A549 (cell line): ENCODE measurements around the gene SAMD4B. TPM values are rescaled to one million over a fixed set of nuclear protein-coding genes. Genes with fewer than 3 reads are reported as not detected.
A peak's percentile ranks its signal among the peaks of the same experiment; 100 is the strongest.

Experiments
- BHLHE40 ChIP-seq: IDR thresholded peaks from 2 replicates; pipeline ENCODE4 v1.6.1; 2012; ENCODE audit warnings: low read depth, low read length, inconsistent platforms
- CBX8 ChIP-seq: fragments of 200-600 bp; sonication (generic); IDR thresholded peaks from 2 replicates; pipeline ENCODE4 v1.6.1; 2016
- CHD4 ChIP-seq: fragments of 200-600 bp; sonication (generic); IDR thresholded peaks from 2 replicates; pipeline ENCODE4 v1.6.1; 2016; ENCODE audit warnings: antibody characterized with exemption, mild to moderate bottlenecking, borderline replicate concordance
- EP300 ChIP-seq, 2 experiments: fragments of >200 bp; sonication (Bioruptor Twin); formaldehyde crosslinking; IDR thresholded peaks; 2 replicates in 1 of 2; 3 replicates in 1 of 2; pipeline ENCODE4 v1.6.1; 2016 to 2017
- ESRRA ChIP-seq: fragments of 150-350 bp; IDR thresholded peaks from 2 replicates; pipeline ENCODE4 v1.6.1; 2014; ENCODE audit warnings: mild to moderate bottlenecking, low read length, borderline replicate concordance
- FOSL2 ChIP-seq, 2 experiments: fragments of 450-650 bp in 1 of 2; fragments of >200 bp in 1 of 2; sonication (Bioruptor Twin) in 1 of 2; formaldehyde crosslinking; IDR thresholded peaks; 2 replicates each; pipeline versions ENCODE4 v1.5.0 to v1.6.1; 2016 to 2020; ENCODE audit warnings: mild to moderate bottlenecking in 1 of 2, moderate library complexity in 1 of 2
- GATA3 ChIP-seq: IDR thresholded peaks from 2 replicates; pipeline ENCODE4 v1.6.1; 2012; ENCODE audit warnings: borderline replicate concordance
- HOXA7 ChIP-seq: fragments of 250-450 bp; sonication (Bioruptor Pico); IDR thresholded peaks from 2 replicates; pipeline ENCODE4 v1.5.0; 2020; ENCODE audit warnings: mild to moderate bottlenecking, moderate library complexity
- HOXB13 ChIP-seq: fragments of 250-450 bp; sonication (Bioruptor Pico); IDR thresholded peaks from 2 replicates; pipeline ENCODE4 v1.5.0; 2020; ENCODE audit warnings: low read depth, mild to moderate bottlenecking, moderate library complexity
- HOXB5 ChIP-seq: fragments of 250-450 bp; sonication (Bioruptor Pico); IDR thresholded peaks from 2 replicates; pipeline ENCODE4 v1.5.0; 2020; ENCODE audit warnings: mild to moderate bottlenecking, moderate library complexity
- KDM5A ChIP-seq: fragments of 200-600 bp; sonication (generic); IDR thresholded peaks from 2 replicates; pipeline ENCODE4 v1.6.1; 2016; ENCODE audit warnings: antibody characterized with exemption, mild to moderate bottlenecking
- MAFK ChIP-seq: fragments of 450-650 bp; IDR thresholded peaks from 2 replicates; pipeline ENCODE4 v1.6.1; 2014; ENCODE audit not compliant: partially characterized antibody
- MYC ChIP-seq: IDR thresholded peaks from 2 replicates; pipeline ENCODE4 v1.6.1; 2012; ENCODE audit warnings: mild to moderate bottlenecking, inconsistent platforms, low read length, improper control_type of control experiment, borderline replicate concordance
- NFE2L2 ChIP-seq: fragments of 150-350 bp; conservative IDR thresholded peaks from 2 replicates; pipeline ENCODE4 v1.6.1; 2014; ENCODE audit warnings: low read length
- NPAS2 ChIP-seq: fragments of 250-450 bp; sonication (Bioruptor Pico); IDR thresholded peaks from 2 replicates; pipeline ENCODE4 v1.8.0; 2022; ENCODE audit warnings: mild to moderate bottlenecking, moderate library complexity, borderline replicate concordance
- NR3C1 ChIP-seq: fragments of >200 bp; sonication (Bioruptor Twin); formaldehyde crosslinking; IDR thresholded peaks from 3 replicates; pipeline ENCODE4 v1.6.1; 2017
- PBX3 ChIP-seq: IDR thresholded peaks from 2 replicates; pipeline ENCODE4 v1.6.1; 2012
- POLR2A ChIP-seq: IDR thresholded peaks from 2 replicates; pipeline ENCODE4 v1.6.1; 2012; ENCODE audit warnings: mild to moderate bottlenecking, low read length
- RAD21 ChIP-seq, 2 experiments: fragments of >200 bp in 1 of 2; sonication (Bioruptor Twin) in 1 of 2; formaldehyde crosslinking in 1 of 2; IDR thresholded peaks in 1 of 2; conservative IDR thresholded peaks in 1 of 2; 2 replicates in 1 of 2; 3 replicates in 1 of 2; pipeline ENCODE4 v1.6.1; 2012 to 2018; ENCODE audit warnings: inconsistent platforms in 1 of 2
- RARB ChIP-seq: fragments of 250-450 bp; sonication (Bioruptor Pico); IDR thresholded peaks from 2 replicates; pipeline ENCODE4 v1.8.0; 2021; ENCODE audit warnings: mild to moderate bottlenecking, moderate library complexity
- RCOR1 ChIP-seq: fragments of 150-350 bp; IDR thresholded peaks from 2 replicates; pipeline ENCODE4 v1.6.1; 2014; ENCODE audit warnings: antibody characterized with exemption, low read length, low read depth
- REST ChIP-seq: fragments of 200-600 bp; sonication (generic); IDR thresholded peaks from 2 replicates; pipeline ENCODE4 v1.6.1; 2016; ENCODE audit warnings: antibody characterized with exemption, mild to moderate bottlenecking, moderate library complexity
- RNF2 ChIP-seq: fragments of 200-600 bp; sonication (generic); IDR thresholded peaks from 2 replicates; pipeline ENCODE4 v1.6.1; 2016; ENCODE audit warnings: low read depth, mild to moderate bottlenecking, antibody characterized with exemption, moderate library complexity, borderline replicate concordance
- TP53 ChIP-seq: fragments of 250-450 bp; sonication (Bioruptor Pico); IDR thresholded peaks from 2 replicates; pipeline ENCODE4 v1.5.0; 2021; ENCODE audit warnings: mild to moderate bottlenecking, moderate library complexity
- polyA plus RNA-seq, 4 experiments: library from polyadenylated mRNA; depleted of rRNA in 3 of 4; stranded (reverse); fragments of >200 nt; fragmentation: RNase III in 1 of 4; extraction: RNeasy Plus Mini Kit Qiagen cat#74134 plus additional on column Dnase treatment in 1 of 4; gene quantifications; 2 replicates in 3 of 4; 3 replicates in 1 of 4; pipeline ENCODE4 v1.2.3, GENCODE V29; 2011 to 2017
- TF ChIP-seq, protein P1 (sequence below): fragments of >200 bp; sonication (Bioruptor Twin); formaldehyde crosslinking; IDR thresholded peaks from 3 replicates; pipeline ENCODE4 v1.5.1; 2016

SAMD4B gene
- polyA plus RNA-seq, 2 of the 4 experiments (the other 2 are of a cell fraction) = 82.1 to 118 TPM

GRCh38 chr19:39402346-39403300 lies 60.4 kb downstream of the SAMD4B start (continued):
- TF ChIP-seq FOSL2 (IDR thresholded peaks at IDR 0.05) (no peak; the same call in 1 of the 2 replicates), FOSL2 (CRISPR knock-in tag; IDR thresholded peaks at IDR 0.05) (peak; percentile 51; the same call in 1 of the 2 replicates), GATA3 (peak; percentile 55), PBX3 (0 out of 2 replicates have a peak, but pooled peaks have one; percentile 12), CBX8 (no peak), MAFK (no peak), HOXB5 (CRISPR knock-in tag) (peak; percentile 95), RARB (CRISPR knock-in tag) (peak; percentile 61), RNF2 (0 out of 2 replicates have a peak, but pooled peaks have one; percentile 54), RAD21 (conservative IDR thresholded peaks at IDR 0.05 in 1 of 2, IDR thresholded peaks at IDR 0.05 in 1 of 2) (no peak), MYC (peak; percentile 94), TP53 (CRISPR knock-in tag) (peak; percentile 96), CHD4 (no peak), EP300 (IDR thresholded peaks at IDR 0.05) (no peak; a peak in 1 of 5 replicates), ESRRA (peak; percentile 29; the same call in 1 of the 2 replicates), POLR2A (peak; percentile 41; the same call in 1 of the 2 replicates), KDM5A (no peak), HOXB13 (peak; percentile 98), BHLHE40 (peak; percentile 92), NFE2L2 (no peak), RCOR1 (no peak), REST (no peak), NPAS2 (CRISPR knock-in tag) (no peak), HOXA7 (CRISPR knock-in tag) (peak; percentile 86; the same call in 1 of the 2 replicates), NR3C1 (no peak)
- TF ChIP-seq, protein P1, sequence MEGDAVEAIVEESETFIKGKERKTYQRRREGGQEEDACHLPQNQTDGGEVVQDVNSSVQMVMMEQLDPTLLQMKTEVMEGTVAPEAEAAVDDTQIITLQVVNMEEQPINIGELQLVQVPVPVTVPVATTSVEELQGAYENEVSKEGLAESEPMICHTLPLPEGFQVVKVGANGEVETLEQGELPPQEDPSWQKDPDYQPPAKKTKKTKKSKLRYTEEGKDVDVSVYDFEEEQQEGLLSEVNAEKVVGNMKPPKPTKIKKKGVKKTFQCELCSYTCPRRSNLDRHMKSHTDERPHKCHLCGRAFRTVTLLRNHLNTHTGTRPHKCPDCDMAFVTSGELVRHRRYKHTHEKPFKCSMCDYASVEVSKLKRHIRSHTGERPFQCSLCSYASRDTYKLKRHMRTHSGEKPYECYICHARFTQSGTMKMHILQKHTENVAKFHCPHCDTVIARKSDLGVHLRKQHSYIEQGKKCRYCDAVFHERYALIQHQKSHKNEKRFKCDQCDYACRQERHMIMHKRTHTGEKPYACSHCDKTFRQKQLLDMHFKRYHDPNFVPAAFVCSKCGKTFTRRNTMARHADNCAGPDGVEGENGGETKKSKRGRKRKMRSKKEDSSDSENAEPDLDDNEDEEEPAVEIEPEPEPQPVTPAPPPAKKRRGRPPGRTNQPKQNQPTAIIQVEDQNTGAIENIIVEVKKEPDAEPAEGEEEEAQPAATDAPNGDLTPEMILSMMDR = no peak
